ENCODE data around the gene WFDC2. TPM values are rescaled to one million over a fixed set of nuclear protein-coding genes. Genes with fewer than 3 reads are reported as not detected.
"Not testable (repeated sequence)": the region's sequence is repeated elsewhere in the genome, so short reads cannot be mapped to it uniquely, and the experiment has no call there.

The WFDC2 gene
- total RNA-seq, 1 donor from 2014 or later, result 0.95 TPM

- ATAC-seq (no peak), DNase-seq (ENCODE audit: missing footprints) (no peak)
- intact Hi-C loops (cut with DNase I), result no loop called here
Observed at GRCh38 chr20:45448270-45448669, 21.3 kb upstream of the WFDC2 start.

- ATAC-seq (no peak), DNase-seq (ENCODE audit: missing footprints) (no peak)
- intact Hi-C loops (cut with DNase I), result no loop called here
Observed at GRCh38 chr20:45449528-45449927, 20.0 kb upstream of the WFDC2 start.

- ATAC-seq (no peak), DNase-seq (ENCODE audit: missing footprints) (no peak)
- intact Hi-C loops (cut with DNase I), result no loop called here
Observed at GRCh38 chr20:45450097-45450818, 19.3 kb upstream of the WFDC2 start.

GRCh38 chr20:45452238-45452637 lies 17.3 kb upstream of the WFDC2 start:
- intact Hi-C loops (cut with DNase I), result no loop called here
- DNase-seq (ENCODE audit: missing footprints) (no peak), ATAC-seq (no peak)

- ATAC-seq (no peak), DNase-seq (ENCODE audit: missing footprints) (no peak)
- intact Hi-C loops (cut with DNase I), result no loop called here
Observed at GRCh38 chr20:45452772-45453691, 16.5 kb upstream of the WFDC2 start.

GRCh38 chr20:45456632-45457031 lies 12.9 kb upstream of the WFDC2 start:
- intact Hi-C loops (cut with DNase I), result no loop called here
- no peak for DNase-seq (ENCODE audit: missing footprints)
- ATAC-seq, result no peak

GRCh38 chr20:45459606-45460005 lies 9.9 kb upstream of the WFDC2 start:
- intact Hi-C loops (cut with DNase I), result no loop called here
- DNase-seq (ENCODE audit: missing footprints) (no peak), ATAC-seq (no peak)

GRCh38 chr20:45461225-45461624 lies 8.3 kb upstream of the WFDC2 start:
- ATAC-seq, result no peak
- DNase-seq (ENCODE audit: missing footprints), result no peak
- intact Hi-C loops (cut with DNase I), result no loop called here

- DNase-seq (ENCODE audit: missing footprints), result no peak
- intact Hi-C loops (cut with DNase I), result no loop called here
- no peak for ATAC-seq
Observed at GRCh38 chr20:45462711-45463509, 6.6 kb upstream of the WFDC2 start.

GRCh38 chr20:45463709-45464108 lies 5.8 kb upstream of the WFDC2 start:
- ATAC-seq, result no peak
- DNase-seq (ENCODE audit: missing footprints), result no peak
- intact Hi-C loops (cut with DNase I), result no loop called here

GRCh38 chr20:45465491-45466266 lies 3.9 kb upstream of the WFDC2 start:
- no peak for DNase-seq (ENCODE audit: missing footprints)
- intact Hi-C loops (cut with DNase I), result no loop called here
- no peak for ATAC-seq

GRCh38 chr20:45467172-45467571 lies 2.4 kb upstream of the WFDC2 start:
- intact Hi-C loops (cut with DNase I), result no loop called here
- no peak for ATAC-seq
- DNase-seq (ENCODE audit: missing footprints), result no peak

- DNase-seq (ENCODE audit: missing footprints) (no peak), ATAC-seq (no peak)
- intact Hi-C loops (cut with DNase I), result no loop called here
Observed at GRCh38 chr20:45467861-45468260, 1.7 kb upstream of the WFDC2 start.

- DNase-seq (ENCODE audit: missing footprints), result no peak
- ATAC-seq, result peak; percentile 78
- intact Hi-C loops (cut with DNase I), result no loop called here
Observed at GRCh38 chr20:45470262-45470931, 844 bp downstream of the WFDC2 start.

- no peak for DNase-seq (ENCODE audit: missing footprints)
- intact Hi-C loops (cut with DNase I), result no loop called here
- peak; percentile 23 for ATAC-seq
Observed at GRCh38 chr20:45470937-45471336, 1.4 kb downstream of the WFDC2 start.

GRCh38 chr20:45472286-45472685 lies 2.7 kb downstream of the WFDC2 start:
- ATAC-seq; intact Hi-C loops (cut with DNase I); DNase-seq (ENCODE audit: missing footprints): not testable (repeated sequence)

GRCh38 chr20:45477530-45478148 lies 8.1 kb downstream of the WFDC2 start:
- intact Hi-C loops (cut with DNase I); DNase-seq (ENCODE audit: missing footprints); ATAC-seq: not testable (repeated sequence)

- DNase-seq (ENCODE audit: missing footprints) (no peak), ATAC-seq (no peak)
- intact Hi-C loops (cut with DNase I), result no loop called here
Observed at GRCh38 chr20:45479822-45480221, 10.3 kb downstream of the WFDC2 start.

Measured in Right ventricle myocardium inferior (tissue), 1 donor.